Endothelial cell of umbilical vein (primary cell): ENCODE measurements around the gene NUP214. TPM values are rescaled to one million over a fixed set of nuclear protein-coding genes. Genes with fewer than 3 reads are reported as not detected.

Experiments
- BruUV-seq: library from RNA; stranded (reverse); fragments of 400-500 nt; replicated peaks from 2 replicates; lab custom pipeline; 2021; lab: Mats Ljungman, UMichigan
- CTCF ChIA-PET: fragments of 300-600, 350-600 bp; sonication (Branson Sonifier 250); formaldehyde crosslinking; loops from one replicate; lab custom pipeline; 2021; ENCODE audit warnings: antibody characterized with exemption, inconsistent platforms; lab: Charles Lee
- POLR2A ChIA-PET: fragments of 300-600, 350-600 bp; sonication (Branson Sonifier 250); formaldehyde crosslinking; loops from one replicate; lab custom pipeline; 2021; ENCODE audit warnings: antibody characterized with exemption, inconsistent platforms; lab: Charles Lee
- DNase-seq: peaks from one replicate; pipeline ENCODE4 v3.0.0-alpha.2; 2011; ENCODE audit warnings: low read depth, low spot score
- FAIRE-seq: peaks from 2 replicates; lab custom pipeline; 2011; peaks lifted over from hg19 to GRCh38; lab: Jason Lieb, UNC
- H2AFZ ChIP-seq: 2 replicates; pipeline ENCODE4 v1.6.0; 2012; ENCODE audit warnings: low read depth, low read length, control low read depth, inconsistent platforms
- H3K27ac ChIP-seq: 2 replicates; pipeline ENCODE4 v1.5.1; 2011; ENCODE audit warnings: low read depth, mild to moderate bottlenecking, control low read depth, low read length, moderate library complexity; ENCODE audit not compliant: insufficient read depth
- H3K27me3 ChIP-seq, 2 experiments: 2 replicates each; pipeline versions ENCODE4 v1.6.0 to v1.6.1; 2011; ENCODE audit warnings: low read length in 2 of 2, mixed read lengths in 1 of 2; ENCODE audit not compliant: control insufficient read depth in 2 of 2, insufficient read depth in 2 of 2
- H3K36me3 ChIP-seq, 2 experiments: 2 replicates in 1 of 2; 3 replicates in 1 of 2; pipeline ENCODE4 v1.5.1; 2011; ENCODE audit warnings: low read length in 2 of 2, mild to moderate bottlenecking in 1 of 2, moderate library complexity in 1 of 2; ENCODE audit not compliant: control insufficient read depth in 2 of 2, insufficient read depth in 2 of 2; ENCODE audit errors: extremely low read depth in 1 of 2
- H3K4me1 ChIP-seq: 3 replicates; pipeline ENCODE4 v1.5.1; 2011; ENCODE audit warnings: mild to moderate bottlenecking, low read length; ENCODE audit not compliant: control insufficient read depth, insufficient read depth; ENCODE audit errors: extremely low read depth
- H3K4me2 ChIP-seq: 2 replicates; pipeline ENCODE4 v1.6.1; 2011; ENCODE audit warnings: low read length, control low read depth, mixed read lengths; ENCODE audit not compliant: insufficient read depth
- H3K4me3 ChIP-seq, 3 experiments: fragments of 200-600 bp in 1 of 3; sonication (generic), shearing (Covaris generic) in 1 of 3; replicated peaks in 1 of 3; 2 replicates each; pipeline ENCODE4 v1.5.1; 2011 to 2016; ENCODE audit warnings: control low read depth in 3 of 3, low read length in 3 of 3, mild to moderate bottlenecking in 2 of 3, inconsistent platforms in 1 of 3, low read depth in 1 of 3, moderate library complexity in 1 of 3; ENCODE audit not compliant: insufficient read depth in 1 of 3
- H3K79me2 ChIP-seq: 2 replicates; pipeline ENCODE4 v1.6.0; 2012; ENCODE audit warnings: low read length, inconsistent platforms; ENCODE audit not compliant: control insufficient read depth, insufficient read depth
- H3K9ac ChIP-seq: replicated peaks from 2 replicates; pipeline ENCODE3; 2011; ENCODE audit warnings: low read length, control low read depth; ENCODE audit not compliant: insufficient read depth; ENCODE audit errors: extremely low read depth
- H3K9me1 ChIP-seq: replicated peaks from 3 replicates; pipeline ENCODE4 v1.6.0; 2011; ENCODE audit warnings: mild to moderate bottlenecking, low read length; ENCODE audit not compliant: control insufficient read depth, insufficient read depth; ENCODE audit errors: extremely low read depth
- H3K9me3 ChIP-seq: replicated peaks from 2 replicates; pipeline ENCODE4 v1.5.1; 2012; ENCODE audit warnings: low read length, inconsistent platforms; ENCODE audit not compliant: control insufficient read depth, insufficient read depth
- H4K20me1 ChIP-seq: replicated peaks from 2 replicates; pipeline ENCODE3; 2011; ENCODE audit warnings: mild to moderate bottlenecking, low read length; ENCODE audit not compliant: control insufficient read depth, insufficient read depth; ENCODE audit errors: extremely low read depth
- FOS ChIP-seq: IDR thresholded peaks from 2 replicates; pipeline ENCODE4 v1.6.1; 2011; ENCODE audit warnings: mild to moderate bottlenecking, low read length, moderate library complexity, borderline replicate concordance; ENCODE audit not compliant: insufficient read depth
- POLR2A ChIP-seq: IDR thresholded peaks from 2 replicates; pipeline ENCODE4 v1.6.1; 2012; ENCODE audit warnings: low read depth, mild to moderate bottlenecking, control low read depth, low read length
- POLR2AphosphoS5 ChIP-seq: IDR thresholded peaks from 2 replicates; pipeline ENCODE4 v1.6.1; 2012; ENCODE audit warnings: low read depth, mild to moderate bottlenecking, control low read depth, low read length, moderate library complexity; ENCODE audit not compliant: insufficient read depth
- dilution Hi-C: fragments of 300-500 bp; cut with MboI; formaldehyde crosslinking; loops from one replicate; pipeline ENCODE4 v1.15.0; 2019; ENCODE audit warnings: low sequenced_read_pairs; ENCODE audit not compliant: extremely low pct_ligation_motif_present
- intact Hi-C: fragments of 100-400 bp; cut with micrococcal nuclease; formaldehyde crosslinking; loops from one replicate; pipeline ENCODE4 v1.10.0; 2022
- polyA plus RNA-seq, 4 experiments: library from polyadenylated mRNA; depleted of rRNA in 3 of 4; stranded (reverse) in 3 of 4; unstranded in 1 of 4; fragments of >200 nt; gene quantifications; 2 replicates each; pipeline versions ENCODE4 v1.2.1 to v1.2.3, GENCODE V29; 2011 to 2012; ENCODE audit warnings: missing spikeins in 1 of 4
- total RNA-seq: library from RNA; stranded (reverse); gene quantifications from 2 replicates; pipeline ENCODE4 v1.2.3, GENCODE V29; 2021
- TF ChIP-seq, protein P1 (sequence below), 2 donors: IDR thresholded peaks; 1 replicate in 1 of 2; 2 replicates in 1 of 2; pipeline ENCODE4 v1.5.1; 2011; ENCODE audit warnings: low read length in 2 of 2, mild to moderate bottlenecking in 2 of 2, moderate library complexity in 2 of 2, control low read depth in 1 of 2, inconsistent platforms in 1 of 2, low read depth in 1 of 2; ENCODE audit not compliant: insufficient read depth in 1 of 2; ENCODE audit errors: extremely low read depth in 1 of 2

Gene NUP214
- total and polyA plus RNA-seq, 2 donors (not counting 3 experiments of a cell fraction or from before 2014, with no cell fraction given) = 28.7 to 65.9 TPM

DNA sequence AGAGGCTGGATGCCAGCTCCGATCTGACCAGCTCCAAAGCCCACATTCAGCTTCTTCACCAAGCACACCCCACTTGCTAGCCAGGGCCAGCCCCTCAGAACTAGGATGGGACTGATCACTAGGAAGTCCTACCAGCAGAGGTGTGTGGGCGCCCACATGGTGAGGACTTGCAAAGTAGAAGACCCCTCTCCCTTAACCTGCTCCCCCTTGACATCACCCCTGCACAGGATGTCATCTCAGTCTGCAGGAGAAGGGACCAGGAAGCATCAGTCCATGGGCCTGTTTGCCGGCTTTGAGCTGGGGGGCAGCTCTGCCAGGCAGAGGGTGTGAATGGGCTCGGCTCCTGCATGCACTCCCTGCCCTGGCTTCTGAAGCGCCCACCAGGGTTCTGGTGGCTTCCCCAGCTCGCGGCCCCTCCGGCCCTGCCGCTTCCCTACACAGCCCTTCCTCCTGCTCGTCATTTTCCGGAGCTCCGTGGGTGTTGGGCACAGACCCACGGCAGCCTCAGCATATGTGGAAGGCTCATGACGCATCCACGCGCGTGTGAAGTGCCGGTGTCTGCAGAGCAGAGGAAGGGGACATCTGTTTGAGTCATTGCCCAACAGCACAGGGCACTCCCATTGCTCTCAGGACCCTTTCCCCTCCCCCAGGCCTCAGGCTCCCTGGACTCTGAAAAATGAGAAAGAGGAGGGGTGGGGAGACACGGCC is 154.6 kb downstream of the NUP214 start:
- dilution Hi-C loops (no loop called here), intact Hi-C loops (no loop called here)
- no peaks in the 10 kb centered on the region for H3K36me3 ChIP-seq
- ChIA-PET CTCF (interaction anchor here (0.8 to 2.8 kb wide), 2 partner anchors 10 to 57 kb away, joined by 3 to 11 read pairs; partner anchors contain the start of gene PLPP7), POLR2A (interaction anchor here (0.6 kb wide), 1 partner anchor 10 kb away, joined by 7 read pairs; no protein-coding TSS in a partner anchor)
- no peak overlapping the region for H3K4me3 ChIP-seq
- no peak for TF ChIP-seq FOS
- TF ChIP-seq POLR2A = no peak
- TF ChIP-seq, protein P1, sequence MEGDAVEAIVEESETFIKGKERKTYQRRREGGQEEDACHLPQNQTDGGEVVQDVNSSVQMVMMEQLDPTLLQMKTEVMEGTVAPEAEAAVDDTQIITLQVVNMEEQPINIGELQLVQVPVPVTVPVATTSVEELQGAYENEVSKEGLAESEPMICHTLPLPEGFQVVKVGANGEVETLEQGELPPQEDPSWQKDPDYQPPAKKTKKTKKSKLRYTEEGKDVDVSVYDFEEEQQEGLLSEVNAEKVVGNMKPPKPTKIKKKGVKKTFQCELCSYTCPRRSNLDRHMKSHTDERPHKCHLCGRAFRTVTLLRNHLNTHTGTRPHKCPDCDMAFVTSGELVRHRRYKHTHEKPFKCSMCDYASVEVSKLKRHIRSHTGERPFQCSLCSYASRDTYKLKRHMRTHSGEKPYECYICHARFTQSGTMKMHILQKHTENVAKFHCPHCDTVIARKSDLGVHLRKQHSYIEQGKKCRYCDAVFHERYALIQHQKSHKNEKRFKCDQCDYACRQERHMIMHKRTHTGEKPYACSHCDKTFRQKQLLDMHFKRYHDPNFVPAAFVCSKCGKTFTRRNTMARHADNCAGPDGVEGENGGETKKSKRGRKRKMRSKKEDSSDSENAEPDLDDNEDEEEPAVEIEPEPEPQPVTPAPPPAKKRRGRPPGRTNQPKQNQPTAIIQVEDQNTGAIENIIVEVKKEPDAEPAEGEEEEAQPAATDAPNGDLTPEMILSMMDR (IDR thresholded peaks at IDR 0.05; ENCODE audit: extremely low read depth in 1 of 2, insufficient read depth in 1 of 2, low read depth in 1 of 2, low read length in 2 of 2) = no peak
- no peak for TF ChIP-seq POLR2AphosphoS5
- no peak overlapping the region for H3K4me2 ChIP-seq
- no TSS peak for BruUV-seq
- no peaks in the 10 kb centered on the region for H3K9me1 ChIP-seq
- no peaks in the 10 kb centered on the region for H4K20me1 ChIP-seq
- H3K9me3 ChIP-seq = no peaks in the 10 kb centered on the region
- no peak overlapping the region for H2AFZ ChIP-seq
- H3K9ac ChIP-seq = no peak overlapping the region
- H3K27me3 ChIP-seq = peaks cover 20 to 23% of the 10 kb centered on the region in 2 experiments
- peaks cover 10% of the 10 kb centered on the region for H3K4me1 ChIP-seq
- H3K27ac ChIP-seq = no peak overlapping the region
- DNase-seq (no peak), FAIRE-seq (no peak)
- H3K79me2 ChIP-seq = peaks cover 14% of the 10 kb centered on the region

DNA sequence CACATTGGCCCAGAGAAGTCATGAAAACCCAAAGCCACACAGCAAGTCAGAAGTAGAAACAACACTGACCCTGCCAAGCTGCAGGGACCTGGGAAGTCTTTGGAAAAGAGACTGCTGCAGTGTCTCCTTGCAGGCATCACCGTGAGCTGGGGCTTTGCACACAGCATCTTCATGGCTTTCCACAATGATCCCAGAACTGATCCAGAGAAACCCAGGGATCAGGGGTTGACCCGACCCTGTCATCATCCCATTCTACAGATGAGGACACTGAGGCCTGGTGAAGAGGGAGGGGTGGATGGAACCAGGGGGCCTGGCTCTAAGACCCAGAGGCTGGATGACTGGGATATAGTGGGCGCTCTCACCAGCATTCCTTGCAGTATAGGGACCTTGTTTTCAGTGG is 155.3 kb downstream of the NUP214 start:
- Histone ChIP-seq H3K36me3 (no peaks in the 10 kb centered on the region), H3K9me1 (no peaks in the 10 kb centered on the region), H3K4me3 (no peak overlapping the region), H4K20me1 (no peaks in the 10 kb centered on the region), H3K9me3 (no peaks in the 10 kb centered on the region), H3K4me1 (peaks cover 4% of the 10 kb centered on the region), H3K4me2 (no peak overlapping the region), H3K27ac (no peak overlapping the region), H3K27me3 (peaks cover 20 to 23% of the 10 kb centered on the region in 2 experiments), H3K9ac (no peak overlapping the region), H2AFZ (no peak overlapping the region), H3K79me2 (peaks cover 7% of the 10 kb centered on the region)
- no peak for TF ChIP-seq POLR2A
- CTCF ChIA-PET = no interaction called here
- FAIRE-seq (no peak), DNase-seq (no peak)
- intact Hi-C loops (no loop called here), dilution Hi-C loops (no loop called here)
- POLR2A ChIA-PET = no interaction called here
- BruUV-seq = no TSS peak
